HAP-1 (cell line): ENCODE measurements around the gene AGAP3.
A peak's percentile ranks its signal among the peaks of the same experiment; 100 is the strongest.

Source experiments
- DNase-seq, 2 experiments: peaks; one replicate each; pipeline ENCODE4 v3.0.0-alpha.2; 2016 to 2020; ENCODE audit warnings: low spot score in 2 of 2
- H3K27me3 ChIP-seq: fragments of 250-450 bp; sonication (Bioruptor Pico); 2 replicates; pipeline ENCODE4 v1.5.1; 2020; ENCODE audit warnings: low read depth, mild to moderate bottlenecking, moderate library complexity
- H3K36me3 ChIP-seq: fragments of 250-450 bp; sonication (Bioruptor Pico); replicated peaks from 2 replicates; pipeline ENCODE4 v1.5.1; 2020; ENCODE audit warnings: mild to moderate bottlenecking
- H3K4me1 ChIP-seq: fragments of 250-450 bp; sonication (Bioruptor Pico); 2 replicates; pipeline ENCODE4 v1.5.1; 2020; ENCODE audit warnings: mild to moderate bottlenecking
- H3K4me3 ChIP-seq: fragments of 250-450 bp; sonication (Bioruptor Pico); 2 replicates; pipeline ENCODE4 v1.5.1; 2020; ENCODE audit warnings: mild to moderate bottlenecking, moderate library complexity
- H3K9me3 ChIP-seq: fragments of 250-450 bp; sonication (Bioruptor Pico); 2 replicates; pipeline ENCODE4 v1.5.1; 2020; ENCODE audit warnings: mild to moderate bottlenecking, moderate library complexity
- in situ Hi-C: fragments of 300-500 bp; cut with MboI; formaldehyde crosslinking; loops from 3 replicates; pipeline ENCODE4 v1.14.3; 2020; ENCODE audit warnings: low sequenced_read_pairs, inconsistent platforms, mixed read lengths

The AGAP3 gene

DNA sequence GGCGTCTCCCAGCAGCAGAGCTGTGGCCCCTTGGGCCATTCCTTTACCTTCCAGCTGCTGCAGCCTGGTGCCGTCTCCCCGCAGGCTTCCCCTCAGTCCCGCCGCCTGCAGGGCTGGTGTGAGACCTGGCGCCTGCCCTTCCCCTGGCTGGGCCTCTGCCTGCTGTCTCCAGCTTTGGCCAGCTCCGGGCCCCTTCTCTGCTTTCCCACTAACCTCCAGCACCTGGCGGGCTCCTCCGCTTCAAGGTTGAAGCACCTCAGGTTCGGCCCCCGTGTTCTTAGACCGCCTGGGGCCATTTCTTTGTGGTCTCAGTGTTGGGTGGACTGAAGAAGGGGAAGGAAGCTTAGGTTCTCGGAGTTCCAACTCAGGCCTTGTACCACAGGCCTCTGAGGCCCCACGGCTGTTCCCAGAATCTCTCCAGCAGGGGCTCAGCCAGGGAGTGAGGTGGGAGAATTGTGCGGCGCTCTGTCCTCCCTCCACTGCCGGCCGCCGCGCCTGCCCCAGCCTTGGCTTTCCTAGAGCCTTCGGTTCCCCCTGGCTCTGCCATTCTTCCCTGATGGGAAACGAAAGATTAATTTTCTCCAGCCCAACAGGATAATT lies 50.9 kb downstream of the AGAP3 start:
- in situ Hi-C loops: no loop called here
- Histone ChIP-seq H3K4me1 (no peaks in the 10 kb centered on the region), H3K36me3 (peaks cover 54% of the 10 kb centered on the region), H3K4me3 (no peak overlapping the region), H3K9me3 (no peaks in the 10 kb centered on the region), H3K27me3 (no peaks in the 10 kb centered on the region)
- no peak for DNase-seq

GRCh38 chr7:151137791-151138152 lies 51.5 kb downstream of the AGAP3 start:
- in situ Hi-C loops: no loop called here
- Histone ChIP-seq H3K27me3 (no peaks in the 10 kb centered on the region), H3K9me3 (no peaks in the 10 kb centered on the region), H3K4me3 (no peak overlapping the region), H3K36me3 (peaks cover 58% of the 10 kb centered on the region), H3K4me1 (no peaks in the 10 kb centered on the region)
- DNase-seq: no peak

DNA sequence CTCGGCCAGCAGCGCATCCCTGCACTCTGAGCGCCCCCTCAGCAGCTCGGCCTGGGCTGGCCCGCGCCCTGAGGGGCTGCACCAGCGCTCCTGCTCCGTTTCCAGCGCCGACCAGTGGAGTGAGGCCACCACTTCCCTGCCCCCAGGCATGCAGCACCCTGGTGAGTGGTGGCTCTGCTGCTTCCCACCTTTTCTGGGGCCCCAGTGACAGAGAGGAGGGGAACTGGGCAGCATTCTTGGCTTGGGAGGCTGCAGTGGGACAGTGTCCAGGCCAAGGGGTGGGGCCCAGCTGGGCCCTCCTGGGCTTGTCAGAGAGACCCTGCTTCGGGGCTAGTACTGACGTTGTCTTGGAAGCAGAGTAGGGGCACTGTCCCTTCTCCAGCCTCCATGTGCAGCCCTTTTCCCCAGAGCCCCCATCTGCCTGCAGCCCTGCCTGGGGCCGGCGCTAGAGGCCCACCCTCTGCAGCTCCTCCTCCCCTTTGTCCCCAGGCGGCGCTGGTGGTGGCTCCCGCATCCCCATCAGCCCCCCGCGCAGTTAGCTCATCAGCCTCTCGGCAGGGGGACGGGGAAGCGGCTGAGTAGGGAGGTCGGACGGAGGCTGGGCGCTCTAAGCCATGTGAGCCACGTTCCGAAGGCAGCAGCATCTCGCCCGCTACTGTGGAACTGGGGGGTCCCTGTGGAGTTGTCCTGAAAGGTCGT lies 52.0 kb downstream of the AGAP3 start:
- Histone ChIP-seq H3K4me3 (no peak overlapping the region), H3K9me3 (no peaks in the 10 kb centered on the region), H3K4me1 (no peaks in the 10 kb centered on the region), H3K27me3 (no peaks in the 10 kb centered on the region), H3K36me3 (peaks cover 59% of the 10 kb centered on the region)
- DNase-seq: no peak
- in situ Hi-C loops: no loop called here

DNA sequence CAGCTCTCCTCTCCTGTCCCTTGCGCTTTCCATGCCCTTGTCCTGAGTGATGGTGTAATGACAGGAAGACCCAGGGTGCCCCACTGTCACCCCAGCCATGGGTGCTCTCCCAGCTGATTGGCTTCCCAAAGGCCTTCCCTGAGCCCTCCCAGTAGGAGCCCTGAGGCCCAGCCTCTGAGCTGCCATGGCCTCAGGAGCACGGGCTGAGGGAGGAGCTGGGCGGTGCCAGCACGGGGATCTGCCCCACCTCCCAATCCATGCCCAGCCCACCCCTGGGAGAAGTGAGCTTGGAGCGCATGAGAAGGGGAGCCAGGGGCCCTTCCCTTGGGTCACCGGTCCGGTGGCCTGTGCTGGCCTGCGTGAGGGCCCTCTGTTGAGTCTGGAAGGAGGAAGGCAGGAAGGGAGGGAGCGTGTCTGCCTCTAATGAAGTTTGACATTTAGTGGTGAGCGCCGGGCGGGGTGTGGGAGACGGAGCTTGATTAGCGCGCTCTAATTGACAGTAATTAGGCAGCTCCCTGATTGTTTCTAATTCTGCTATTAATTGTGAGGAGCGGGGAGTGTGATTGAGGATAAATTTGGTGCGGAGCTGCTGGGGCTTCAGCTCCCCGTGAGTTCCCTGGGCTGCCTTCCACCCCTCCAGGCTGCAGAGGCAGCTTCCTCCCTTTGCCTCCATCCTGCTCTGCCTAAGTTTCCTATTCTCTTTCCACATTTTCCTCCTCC lies 53.0 kb downstream of the AGAP3 start:
- Histone ChIP-seq H3K36me3 (peaks cover 61% of the 10 kb centered on the region), H3K27me3 (no peaks in the 10 kb centered on the region), H3K9me3 (no peaks in the 10 kb centered on the region), H3K4me1 (no peaks in the 10 kb centered on the region), H3K4me3 (no peak overlapping the region)
- no peak for DNase-seq
- in situ Hi-C loops: no loop called here

GRCh38 chr7:151139791-151140190 lies 53.5 kb downstream of the AGAP3 start:
- DNase-seq: no peak
- in situ Hi-C loops: no loop called here
- H3K4me1 ChIP-seq: no peaks in the 10 kb centered on the region
- H3K36me3 ChIP-seq: peaks cover 58% of the 10 kb centered on the region
- no peaks in the 10 kb centered on the region for H3K27me3 ChIP-seq
- no peaks in the 10 kb centered on the region for H3K9me3 ChIP-seq
- no peak overlapping the region for H3K4me3 ChIP-seq

DNA sequence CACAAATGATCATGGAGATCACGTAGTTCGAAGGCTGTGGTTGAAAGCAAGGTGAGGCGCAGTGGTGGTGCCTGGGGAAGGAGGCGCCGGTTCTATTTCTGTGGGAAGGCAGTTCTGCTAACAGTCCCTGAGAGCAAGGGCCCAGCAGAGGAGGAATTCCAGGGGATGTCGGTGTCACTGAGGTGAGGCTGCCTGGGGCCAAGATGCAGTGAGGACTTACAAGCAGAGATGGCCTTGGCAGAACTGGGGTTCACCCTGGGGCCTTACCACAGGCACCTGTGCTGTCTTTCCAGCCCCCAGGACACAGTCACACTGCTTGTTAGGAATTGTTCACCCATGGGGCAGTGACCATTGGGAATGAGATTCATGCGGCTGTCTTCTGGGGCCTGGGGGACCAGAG lies 54.6 kb downstream of the AGAP3 start:
- no peaks in the 10 kb centered on the region for H3K4me1 ChIP-seq
- no peaks in the 10 kb centered on the region for H3K9me3 ChIP-seq
- DNase-seq: no peak
- peaks cover 48% of the 10 kb centered on the region for H3K36me3 ChIP-seq
- in situ Hi-C loops: no loop called here
- no peak overlapping the region for H3K4me3 ChIP-seq
- H3K27me3 ChIP-seq: no peaks in the 10 kb centered on the region

DNA sequence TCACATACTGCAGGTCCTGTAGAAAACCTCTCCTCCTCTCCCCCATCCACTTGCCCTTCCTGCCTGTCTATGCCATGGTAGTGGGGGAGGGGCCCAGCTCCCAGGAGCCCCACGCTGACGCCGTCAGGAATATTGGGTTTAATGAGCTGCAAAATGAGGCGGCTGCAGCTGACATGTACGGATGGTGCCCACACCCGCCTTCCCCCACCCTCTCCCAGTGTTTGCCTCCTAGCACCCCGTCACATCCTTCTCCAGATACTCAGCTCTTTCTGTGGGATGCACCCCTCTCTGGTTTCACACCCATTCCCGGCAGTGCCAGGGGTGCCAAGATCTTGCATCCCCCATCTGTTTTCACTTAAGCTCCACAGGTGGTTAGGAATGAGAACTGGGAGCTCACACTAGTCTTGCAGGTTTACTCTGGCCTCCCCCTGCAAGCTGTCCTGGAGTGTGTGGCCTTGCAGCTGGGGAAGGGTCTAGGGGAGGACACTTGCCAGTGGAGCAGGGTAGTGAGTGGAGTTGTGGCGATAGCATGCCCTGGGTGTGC lies 55.1 kb downstream of the AGAP3 start:
- Histone ChIP-seq H3K4me1 (no peaks in the 10 kb centered on the region), H3K36me3 (peaks cover 42% of the 10 kb centered on the region), H3K27me3 (no peaks in the 10 kb centered on the region), H3K9me3 (no peaks in the 10 kb centered on the region), H3K4me3 (no peak overlapping the region)
- peak in 1 of 2 experiments; percentile 6 for DNase-seq
- in situ Hi-C loops: no loop called here

DNA sequence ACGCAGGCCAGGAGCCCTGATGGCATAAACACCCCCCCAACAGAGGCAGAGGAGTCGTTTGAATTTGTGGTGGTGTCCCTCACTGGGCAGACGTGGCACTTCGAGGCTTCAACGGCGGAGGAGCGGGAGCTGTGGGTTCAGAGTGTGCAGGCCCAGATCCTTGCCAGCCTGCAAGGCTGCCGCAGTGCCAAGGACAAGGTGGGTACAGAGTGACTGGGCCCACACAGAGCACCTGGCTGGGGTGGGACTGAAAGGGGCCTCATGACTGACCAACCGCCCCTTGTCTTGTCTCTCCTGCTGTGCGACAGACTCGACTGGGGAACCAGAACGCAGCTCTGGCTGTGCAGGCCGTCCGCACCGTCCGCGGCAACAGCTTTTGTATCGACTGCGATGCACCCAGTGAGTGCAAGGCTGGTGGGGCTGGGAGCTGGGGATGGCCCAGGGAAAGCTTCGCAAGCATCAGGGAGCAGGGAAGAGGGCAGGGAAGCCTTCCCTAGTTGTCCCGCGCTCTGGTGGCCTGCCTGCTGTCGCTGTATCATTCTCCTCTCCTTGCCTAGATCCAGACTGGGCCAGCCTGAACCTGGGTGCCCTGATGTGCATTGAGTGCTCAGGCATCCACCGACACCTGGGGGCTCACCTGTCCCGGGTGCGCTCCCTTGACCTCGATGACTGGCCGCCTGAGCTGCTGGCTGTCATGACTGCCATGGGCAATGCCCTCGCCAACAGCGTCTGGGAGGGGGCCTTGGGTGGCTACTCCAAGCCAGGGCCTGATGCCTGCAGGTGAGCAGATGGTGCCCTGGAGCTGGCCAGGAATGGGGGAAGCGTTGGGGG lies 55.8 kb downstream of the AGAP3 start:
- H3K36me3 ChIP-seq: peaks cover 40% of the 10 kb centered on the region
- no peak overlapping the region for H3K4me3 ChIP-seq
- peak in 1 of 2 experiments; percentile 9 for DNase-seq
- H3K27me3 ChIP-seq: no peaks in the 10 kb centered on the region
- H3K4me1 ChIP-seq: no peaks in the 10 kb centered on the region
- no peaks in the 10 kb centered on the region for H3K9me3 ChIP-seq
- in situ Hi-C loops: no loop called here

DNA sequence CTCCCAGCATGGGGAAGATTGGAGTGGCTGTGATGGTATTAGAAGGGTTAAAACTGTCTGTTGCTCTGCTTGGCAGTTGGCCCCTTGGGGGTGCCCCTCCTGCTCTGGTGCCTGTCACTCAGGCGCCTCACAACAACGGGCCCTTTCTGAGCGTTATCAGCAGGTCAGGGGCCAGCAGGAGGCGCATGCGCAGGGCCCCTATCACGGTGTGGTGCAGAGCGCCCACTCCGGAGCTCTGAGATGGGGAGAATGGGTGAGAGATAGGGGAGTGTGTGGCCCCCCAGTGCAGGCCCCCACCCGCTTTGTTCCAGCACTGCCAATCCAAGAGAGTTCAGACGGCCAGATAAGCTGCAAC lies 56.4 kb downstream of the AGAP3 start:
- Histone ChIP-seq H3K27me3 (no peaks in the 10 kb centered on the region), H3K36me3 (peaks cover 40% of the 10 kb centered on the region), H3K4me1 (no peaks in the 10 kb centered on the region), H3K4me3 (no peak overlapping the region), H3K9me3 (no peaks in the 10 kb centered on the region)
- no peak for DNase-seq
- in situ Hi-C loops: no loop called here

GRCh38 chr7:151143261-151144015 lies 57.2 kb downstream of the AGAP3 start:
- in situ Hi-C loops: no loop called here
- peak in 1 of 2 experiments; percentile 5 for DNase-seq
- Histone ChIP-seq H3K9me3 (no peaks in the 10 kb centered on the region), H3K4me1 (no peaks in the 10 kb centered on the region), H3K27me3 (no peaks in the 10 kb centered on the region), H3K36me3 (peaks cover 40% of the 10 kb centered on the region), H3K4me3 (no peak overlapping the region)

GRCh38 chr7:151144387-151144786 lies 58.1 kb downstream of the AGAP3 start:
- in situ Hi-C loops: no loop called here
- H3K36me3 ChIP-seq: peaks cover 40% of the 10 kb centered on the region

GRCh38 chr7:151146761-151147160 lies 60.5 kb downstream of the AGAP3 start:
- Histone ChIP-seq H3K4me3 (no peak overlapping the region), H3K27me3 (peaks cover 6% of the 10 kb centered on the region), H3K9me3 (no peaks in the 10 kb centered on the region), H3K4me1 (no peaks in the 10 kb centered on the region), H3K36me3 (peaks cover 22% of the 10 kb centered on the region)
- no peak for DNase-seq
- in situ Hi-C loops: no loop called here

More at GRCh38 chr7:151144387-151144786, 58.1 kb downstream of the AGAP3 start:
- H3K27me3 ChIP-seq: no peaks in the 10 kb centered on the region
- no peak overlapping the region for H3K4me3 ChIP-seq
- no peaks in the 10 kb centered on the region for H3K4me1 ChIP-seq
- no peak for DNase-seq
- no peaks in the 10 kb centered on the region for H3K9me3 ChIP-seq
